ENCODE measurements around the gene SEPTIN1. TPM values are rescaled to one million over a fixed set of nuclear protein-coding genes. Genes with fewer than 3 reads are reported as not detected.

SEPTIN1 gene
- total and polyA plus RNA-seq, 2 of the 4 experiments (the other 2 are of a cell fraction): 0.24 TPM; not detected in 1

DNA sequence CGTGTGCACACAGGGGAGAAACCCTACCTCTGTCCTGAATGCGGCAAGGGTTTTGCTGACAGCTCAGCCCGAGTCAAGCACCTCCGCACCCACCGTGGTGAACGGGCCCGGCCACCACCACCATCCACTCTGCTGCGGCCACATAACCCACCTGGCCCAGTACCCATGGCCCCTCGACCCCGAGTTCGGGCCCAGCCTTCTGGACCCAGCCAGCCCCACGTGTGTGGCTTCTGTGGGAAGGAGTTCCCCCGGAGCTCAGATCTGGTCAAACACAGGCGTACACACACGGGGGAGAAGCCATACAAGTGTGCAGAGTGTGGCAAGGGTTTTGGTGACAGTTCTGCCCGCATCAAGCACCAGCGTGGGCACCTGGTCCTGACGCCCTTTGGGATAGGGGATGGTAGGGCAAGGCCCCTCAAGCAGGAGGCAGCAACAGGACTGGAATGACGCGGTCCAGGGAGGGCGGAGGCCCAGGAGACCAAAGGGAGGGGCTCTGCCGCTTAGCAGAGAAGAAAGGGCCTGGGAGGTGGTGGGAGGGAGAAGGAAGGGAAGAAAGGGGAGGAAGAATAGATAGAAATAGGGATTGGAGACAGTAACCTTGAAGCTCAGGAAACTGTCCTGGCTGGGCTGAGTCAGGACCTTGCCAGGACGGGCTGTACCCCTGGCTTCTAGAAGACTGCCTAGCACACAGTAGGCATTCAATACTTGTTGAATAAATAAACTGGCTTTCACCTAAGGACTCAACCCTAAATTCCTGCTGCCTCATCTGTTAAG is 16.5 kb upstream of the SEPTIN1 start (continued):
- TF ChIP-seq, protein P1, sequence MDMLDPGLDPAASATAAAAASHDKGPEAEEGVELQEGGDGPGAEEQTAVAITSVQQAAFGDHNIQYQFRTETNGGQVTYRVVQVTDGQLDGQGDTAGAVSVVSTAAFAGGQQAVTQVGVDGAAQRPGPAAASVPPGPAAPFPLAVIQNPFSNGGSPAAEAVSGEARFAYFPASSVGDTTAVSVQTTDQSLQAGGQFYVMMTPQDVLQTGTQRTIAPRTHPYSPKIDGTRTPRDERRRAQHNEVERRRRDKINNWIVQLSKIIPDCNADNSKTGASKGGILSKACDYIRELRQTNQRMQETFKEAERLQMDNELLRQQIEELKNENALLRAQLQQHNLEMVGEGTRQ (IDR thresholded peaks at IDR 0.05; ENCODE audit: low read depth, low read length): no peak
- TF ChIP-seq NFE2L2 (IDR thresholded peaks at IDR 0.05; ENCODE audit: low read depth, low read length): no peak

DNA sequence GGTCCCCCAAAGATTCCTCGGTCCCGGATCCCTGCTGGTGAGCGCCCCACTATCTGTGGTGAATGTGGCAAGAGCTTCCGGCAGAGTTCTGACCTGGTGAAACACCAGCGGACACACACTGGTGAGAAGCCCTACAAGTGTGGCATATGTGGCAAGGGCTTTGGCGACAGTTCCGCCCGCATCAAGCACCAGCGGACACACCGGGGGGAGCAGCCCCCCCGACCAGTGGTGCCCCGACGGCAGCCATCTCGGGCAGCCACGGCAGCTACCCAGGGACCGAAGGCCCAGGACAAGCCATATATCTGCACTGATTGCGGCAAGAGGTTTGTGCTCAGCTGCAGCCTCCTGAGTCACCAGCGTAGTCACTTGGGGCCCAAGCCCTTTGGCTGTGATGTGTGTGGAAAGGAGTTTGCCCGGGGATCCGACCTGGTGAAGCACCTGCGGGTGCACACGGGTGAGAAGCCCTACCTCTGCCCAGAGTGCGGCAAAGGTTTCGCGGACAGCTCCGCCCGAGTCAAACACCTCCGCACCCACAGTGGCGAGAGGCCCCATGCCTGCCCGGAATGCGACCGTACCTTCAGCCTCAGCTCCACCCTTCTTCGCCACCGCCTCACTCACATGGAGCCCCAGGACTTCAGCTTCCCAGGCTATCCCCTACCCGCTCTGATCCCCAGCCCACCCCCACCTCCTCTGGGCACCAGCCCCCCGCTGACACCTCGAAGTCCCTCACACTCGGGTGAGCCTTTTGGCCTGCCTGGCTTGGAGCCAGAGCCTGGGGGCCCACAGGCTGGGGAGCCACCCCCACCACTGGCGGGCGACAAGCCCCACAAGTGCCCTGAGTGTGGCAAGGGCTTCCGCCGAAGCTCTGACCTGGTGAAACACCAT is 15.7 kb upstream of the SEPTIN1 start:
- H3K36me3 ChIP-seq (ENCODE audit: control insufficient read depth, insufficient read depth, low read length): peaks cover 12% of the 10 kb centered on the region; the same call in 1 of the 2 replicates
- ATAC-seq (ENCODE audit: low read depth) (no peak), DNase-seq (no peak)
- H2BK15ac ChIP-seq (ENCODE audit: low read depth, low read length): no peak overlapping the region
- H4K5ac ChIP-seq (ENCODE audit: low read depth, low read length): no peak overlapping the region
- H2AK9ac ChIP-seq (replicated peaks; ENCODE audit: low read depth, low read length, poor library complexity): no peak overlapping the region
- H3K4me2 ChIP-seq (ENCODE audit: low read depth, low read length): no peak overlapping the region
- in situ Hi-C loops (cut with MboI; ENCODE audit: low sequenced_read_pairs) (no loop called here), dilution Hi-C loops (cut with HindIII; ENCODE audit: low sequenced_read_pairs, unreplicated experiment) (no loop called here), intact Hi-C loops (cut with micrococcal nuclease) (no loop called here)
- no peak overlapping the region for H3K9ac ChIP-seq (ENCODE audit: low read depth, low read length)
- no peak overlapping the region for H2AK5ac ChIP-seq (ENCODE audit: low read depth, low read length)
- H3K27me3 ChIP-seq (ENCODE audit: control insufficient read depth, insufficient read depth, low read length): no peaks in the 10 kb centered on the region
- POLR2A ChIA-PET (ENCODE audit: unreplicated experiment): no interaction called here
- no peak overlapping the region for H3K18ac ChIP-seq (ENCODE audit: low read depth, low read length)
- peaks cover 0 to 52% of the 10 kb centered on the region in 2 experiments for H3K79me1 ChIP-seq (ENCODE audit: low read depth in 1 of 2, low read length in 2 of 2)
- H3K56ac ChIP-seq (ENCODE audit: extremely low read depth, insufficient read depth, low read length): no peak overlapping the region
- no peak overlapping the region for H2BK120ac ChIP-seq (ENCODE audit: low read depth, low read length)
- no peak overlapping the region for H3K23ac ChIP-seq (ENCODE audit: low read depth, low read length)
- H3K27ac ChIP-seq (ENCODE audit: insufficient read depth, low read length): no peak overlapping the region
- no peak overlapping the region for H3K4me3 ChIP-seq (ENCODE audit: insufficient read depth, low read depth, low read length)
- H3K9me3 ChIP-seq (ENCODE audit: control insufficient read depth, insufficient read depth, low read length): no peaks in the 10 kb centered on the region
- H2BK20ac ChIP-seq (ENCODE audit: low read depth, low read length): no peak overlapping the region
- 93% methylated on average over 34 of the region's 42 CpGs; no CpG with 5 or more reads in 1 of the 2 experiments for WGBS, 2 experiments (ENCODE audit: extremely low coverage in 2 of 2, insufficient read length in 1 of 2)
- H2BK5ac ChIP-seq (ENCODE audit: low read depth, low read length, poor library complexity, severe bottlenecking): no peak overlapping the region
- peaks cover 10% of the 10 kb centered on the region for H3K4me1 ChIP-seq (ENCODE audit: control insufficient read depth, insufficient read depth, low read length)
- no peak overlapping the region for H3K4ac ChIP-seq (ENCODE audit: low read depth, low read length)
- H4K91ac ChIP-seq (ENCODE audit: insufficient read depth, low read depth, low read length): no peak overlapping the region
- BruUV-seq (replicated peaks): no TSS peak
- H2AFZ ChIP-seq (replicated peaks; ENCODE audit: low read length, poor library complexity): no peak overlapping the region
- peaks cover 4% of the 10 kb centered on the region; the same call in 1 of the 2 replicates for H3K9me1 ChIP-seq (ENCODE audit: insufficient read depth, low read length)
- H4K20me1 ChIP-seq (ENCODE audit: insufficient read depth, low read length): no peaks in the 10 kb centered on the region
- CTCF ChIA-PET: no interaction called here
- H3K14ac ChIP-seq (replicated peaks; ENCODE audit: low read depth, low read length): no peak overlapping the region
- H4K8ac ChIP-seq (ENCODE audit: low read depth in 2 of 2, low read length in 2 of 2): no peak overlapping the region
- TF ChIP-seq RCOR1 (IDR thresholded peaks at IDR 0.05; ENCODE audit: insufficient replicate concordance, low read length) (no peak), MXI1 (IDR thresholded peaks at IDR 0.05; ENCODE audit: borderline replicate concordance, low read depth, low read length) (no peak), BHLHE40 (IDR thresholded peaks at IDR 0.05; ENCODE audit: low read depth, low read length) (no peak), CEBPB (IDR thresholded peaks at IDR 0.05; ENCODE audit: low read depth, low read length) (no peak), RFX5 (IDR thresholded peaks at IDR 0.05; ENCODE audit: low read depth, low read length) (no peak), FOS (IDR thresholded peaks at IDR 0.05; ENCODE audit: low read depth, low read length) (no peak), NFE2L2 (IDR thresholded peaks at IDR 0.05; ENCODE audit: low read depth, low read length) (no peak), RAD21 (IDR thresholded peaks at IDR 0.05; ENCODE audit: low read length) (no peak), CHD1 (IDR thresholded peaks at IDR 0.05; ENCODE audit: low read depth, low read length) (no peak)
- TF ChIP-seq, protein P2, sequence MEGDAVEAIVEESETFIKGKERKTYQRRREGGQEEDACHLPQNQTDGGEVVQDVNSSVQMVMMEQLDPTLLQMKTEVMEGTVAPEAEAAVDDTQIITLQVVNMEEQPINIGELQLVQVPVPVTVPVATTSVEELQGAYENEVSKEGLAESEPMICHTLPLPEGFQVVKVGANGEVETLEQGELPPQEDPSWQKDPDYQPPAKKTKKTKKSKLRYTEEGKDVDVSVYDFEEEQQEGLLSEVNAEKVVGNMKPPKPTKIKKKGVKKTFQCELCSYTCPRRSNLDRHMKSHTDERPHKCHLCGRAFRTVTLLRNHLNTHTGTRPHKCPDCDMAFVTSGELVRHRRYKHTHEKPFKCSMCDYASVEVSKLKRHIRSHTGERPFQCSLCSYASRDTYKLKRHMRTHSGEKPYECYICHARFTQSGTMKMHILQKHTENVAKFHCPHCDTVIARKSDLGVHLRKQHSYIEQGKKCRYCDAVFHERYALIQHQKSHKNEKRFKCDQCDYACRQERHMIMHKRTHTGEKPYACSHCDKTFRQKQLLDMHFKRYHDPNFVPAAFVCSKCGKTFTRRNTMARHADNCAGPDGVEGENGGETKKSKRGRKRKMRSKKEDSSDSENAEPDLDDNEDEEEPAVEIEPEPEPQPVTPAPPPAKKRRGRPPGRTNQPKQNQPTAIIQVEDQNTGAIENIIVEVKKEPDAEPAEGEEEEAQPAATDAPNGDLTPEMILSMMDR (conservative IDR thresholded peaks at IDR 0.05; ENCODE audit: low read depth, low read length): no peak

All from IMR-90 (cell line).